K562 (cell line): Measurements from ENCODE around the gene ARPC2. TPM values are rescaled to one million over a fixed set of nuclear protein-coding genes. Genes with fewer than 3 reads are reported as not detected.

Source experiments
- ATAC-seq: fragments of 200-7000 bp; cut with Tn5 transposase; 3 replicates; pipeline ENCODE4 v1.9.1; 2020; ENCODE audit warnings: moderate library complexity
- BruUV-seq: library from RNA; stranded (reverse); fragments of 400-500 nt; replicated peaks from 2 replicates; lab custom pipeline; 2021; lab: Mats Ljungman, UMichigan
- CTCF ChIA-PET: fragments of 300-600 bp; formaldehyde crosslinking; extraction: SDS; loops from one replicate; lab custom pipeline; 2021; ENCODE audit warnings: low intra/inter-chr PET ratio; lab: Yijun Ruan, JAX
- POLR2A ChIA-PET: fragments of 300-600, 350-650 bp; sonication (Branson Sonifier 250); formaldehyde crosslinking; extraction: SDS; loops from one replicate; lab custom pipeline; 2021; ENCODE audit warnings: antibody characterized with exemption, inconsistent platforms; lab: Yijun Ruan, JAX
- DNase-seq, 4 experiments: peaks; one replicate each; pipeline versions ENCODE4 v3.0.0 to v3.0.0-alpha.2; 2011 to 2018; ENCODE audit warnings: low spot score in 3 of 4, mixed read lengths in 3 of 4; ENCODE audit errors: extremely low read depth in 1 of 4
- FAIRE-seq: peaks from 2 replicates; lab custom pipeline; 2011; peaks lifted over from hg19 to GRCh38; lab: Jason Lieb, UNC
- H2AFZ ChIP-seq: 2 replicates; pipeline ENCODE4 v1.6.0; 2011; ENCODE audit warnings: low read depth, low read length, control low read depth, inconsistent platforms
- H3K27ac ChIP-seq: fragments of 200-600 bp; 3 replicates; pipeline ENCODE4 v1.8.0; 2011; ENCODE audit warnings: low read depth, mild to moderate bottlenecking, control low read depth, inconsistent platforms, low read length, moderate library complexity, mixed read lengths; ENCODE audit errors: extremely low read depth
- H3K27me3 ChIP-seq, 2 experiments: fragments of 300-600 bp in 1 of 2; 2 replicates in 1 of 2; 3 replicates in 1 of 2; pipeline versions ENCODE4 v1.6.0 to v1.8.0; 2011; ENCODE audit warnings: inconsistent platforms in 2 of 2, low read length in 2 of 2, mild to moderate bottlenecking in 1 of 2, mixed read lengths in 1 of 2, moderate library complexity in 1 of 2; ENCODE audit not compliant: control insufficient read depth in 2 of 2, insufficient read depth in 2 of 2
- H3K36me3 ChIP-seq: fragments of 300-600 bp; 3 replicates; pipeline ENCODE4 v1.8.0; 2011; ENCODE audit warnings: mild to moderate bottlenecking, low read length, inconsistent platforms; ENCODE audit not compliant: control insufficient read depth, insufficient read depth
- H3K4me1 ChIP-seq, 2 experiments: fragments of 200-600 bp in 1 of 2; replicated peaks in 1 of 2; 2 replicates in 1 of 2; 3 replicates in 1 of 2; pipeline versions ENCODE4 v1.5.1 to v1.8.0; 2011; ENCODE audit warnings: inconsistent platforms in 2 of 2, low read length in 2 of 2, mild to moderate bottlenecking in 1 of 2, mixed read lengths in 1 of 2, moderate library complexity in 1 of 2; ENCODE audit not compliant: control insufficient read depth in 2 of 2, insufficient read depth in 2 of 2
- H3K4me2 ChIP-seq: 2 replicates; pipeline ENCODE4 v1.6.1; 2011; ENCODE audit warnings: low read length, control low read depth, inconsistent platforms, mixed read lengths; ENCODE audit not compliant: insufficient read depth
- H3K4me3 ChIP-seq: fragments of 200-600 bp; sonication (generic), shearing (Covaris generic); 2 replicates; pipeline ENCODE4 v1.5.1; 2016; ENCODE audit warnings: control low read depth, inconsistent platforms
- H3K79me2 ChIP-seq: fragments of 200-600 bp; 3 replicates; pipeline ENCODE4 v1.8.0; 2011; ENCODE audit warnings: low read length, inconsistent platforms; ENCODE audit not compliant: control insufficient read depth, insufficient read depth
- H3K9ac ChIP-seq, 2 experiments: 2 replicates each; pipeline versions ENCODE4 v1.6.0 to v1.6.1; 2011; ENCODE audit warnings: low read depth in 2 of 2, low read length in 2 of 2, control low read depth in 1 of 2, inconsistent platforms in 1 of 2, mild to moderate bottlenecking in 1 of 2, mixed read lengths in 1 of 2; ENCODE audit not compliant: insufficient read depth in 1 of 2
- H3K9me1 ChIP-seq: one replicate; pipeline ENCODE4 v1.6.0; 2011; ENCODE audit warnings: inconsistent platforms, mild to moderate bottlenecking, low read length, moderate library complexity; ENCODE audit not compliant: control insufficient read depth, insufficient read depth
- H3K9me3 ChIP-seq: replicated peaks from 2 replicates; pipeline ENCODE4 v1.5.1; 2011; ENCODE audit warnings: low read depth, low read length, inconsistent platforms; ENCODE audit not compliant: control insufficient read depth, insufficient read depth
- H4K20me1 ChIP-seq: replicated peaks from 2 replicates; pipeline ENCODE4 v1.6.1; 2011; ENCODE audit warnings: low read length, inconsistent platforms, mixed read lengths; ENCODE audit not compliant: control insufficient read depth, insufficient read depth
- FOSL1 ChIP-seq: fragments of 200-800 bp; sonication (Bioruptor generic); conservative IDR thresholded peaks from 2 replicates; pipeline ENCODE4 v1.6.1; 2016; ENCODE audit warnings: missing genetic modification characterization, missing compliant biosample characterization
- MBD2 ChIP-seq: sonication (generic); IDR thresholded peaks from 2 replicates; pipeline ENCODE4 v1.6.1; 2016; ENCODE audit warnings: low read depth, borderline replicate concordance
- ZBTB33 ChIP-seq: sonication (generic); formaldehyde crosslinking; IDR thresholded peaks from 2 replicates; pipeline ENCODE4 v1.8.1; 2023; ENCODE audit warnings: mild to moderate bottlenecking, missing genetic modification reagents
- ZNF175 ChIP-seq: fragments of 200-800 bp; sonication (Bioruptor generic); IDR thresholded peaks from 2 replicates; pipeline ENCODE4 v1.6.1; 2016; ENCODE audit warnings: low read depth, mild to moderate bottlenecking, missing genetic modification characterization, missing compliant biosample characterization
- ZNF511 ChIP-seq: sonication (generic); formaldehyde crosslinking; IDR thresholded peaks from 2 replicates; pipeline ENCODE4 v1.8.0; 2022; ENCODE audit warnings: mild to moderate bottlenecking, missing genetic modification reagents
- WGBS: fragments of 100-300 bp; shearing (Covaris generic); methylation state at CpG from one replicate; pipeline ENCODE4 v1.1.6; 2016; ENCODE audit warnings: low coverage, mixed read lengths; ENCODE audit not compliant: insufficient coverage; ENCODE audit errors: missing lambda C conversion rate; 5-methylcytosine and 5-hydroxymethylcytosine counted together
- in situ Hi-C: fragments of 300-500 bp; cut with MboI; formaldehyde crosslinking; loops from 4 replicates; pipeline ENCODE4 v1.15.0; 2018; ENCODE audit warnings: inconsistent platforms, mixed read lengths
- intact Hi-C: fragments of 100-400 bp; cut with micrococcal nuclease; formaldehyde crosslinking; loops from 2 replicates; pipeline ENCODE4 v1.14.2; 2022
- polyA plus RNA-seq, 8 experiments: library from polyadenylated mRNA; depleted of rRNA in 4 of 8; stranded (reverse) in 5 of 8; unstranded in 3 of 8; fragments of >200 nt; fragmentation: Nextera tagmentation in 2 of 8; fragmentation: Illumina TruSeq in 1 of 8; extraction: Ambion mirVana in 2 of 8; extraction: Trizol in 1 of 8; gene quantifications; 2 replicates each; pipeline versions ENCODE4 v1.2.1 to v1.2.3, GENCODE V29; 2011 to 2014; ENCODE audit warnings: inconsistent platforms in 1 of 8, missing spikeins in 1 of 8
- total RNA-seq, 7 experiments: library from RNA; depleted of rRNA in 6 of 7; stranded (reverse); fragments of >200 nt in 6 of 7; fragmentation: Illumina TruSeq in 2 of 7; extraction: Trizol in 2 of 7; gene quantifications; 2 replicates each; pipeline versions ENCODE4 v1.2.1 to v1.2.3, GENCODE V29; 2011 to 2021; ENCODE audit warnings: low replicate concordance in 1 of 7

The ARPC2 gene
- total and polyA plus RNA-seq, 9 of the 15 experiments (the other 6 are each of a cell fraction or from before 2014, with no cell fraction given) = 81.9 to 187 (median 103) TPM

GRCh38 chr2:218229239-218229638 lies 12.2 kb downstream of the ARPC2 start:
- ATAC-seq = no peak
- Histone ChIP-seq H3K79me2 (no peaks in the 10 kb centered on the region), H3K27ac (peak overlapping the region; percentile 7; the same call in 1 of the 3 replicates), H3K36me3 (peaks cover 73% of the 10 kb centered on the region), H4K20me1 (no peaks in the 10 kb centered on the region), H3K9me3 (no peaks in the 10 kb centered on the region), H3K9ac (no peak overlapping the region), H3K9me1 (no peaks in the 10 kb centered on the region), H3K4me3 (no peak overlapping the region), H2AFZ (no peak overlapping the region), H3K27me3 (no peaks in the 10 kb centered on the region), H3K4me1 (no peaks in the 10 kb centered on the region; a peak in 1 of 5 replicates), H3K4me2 (no peak overlapping the region)
- intact Hi-C loops (no loop called here), in situ Hi-C loops (no loop called here)
- CTCF ChIA-PET = interaction anchor here (0.6 kb wide), 1 partner anchor 1927 kb away, joined by 3 read pairs; no protein-coding TSS in a partner anchor
- 53% methylated on average over 3 of the region's 3 CpGs for WGBS
- no peak for DNase-seq
- TF ChIP-seq ZNF511 (CRISPR knock-in tag) (no peak), ZNF175 (CRISPR knock-in tag) (peak; percentile 52; the same call in 1 of the 2 replicates), FOSL1 (peak; percentile 65)
- no TSS peak for BruUV-seq
- no peak for FAIRE-seq
- POLR2A ChIA-PET = interaction anchor here (0.6 to 1.5 kb wide), 4 partner anchors 15 to 877 kb away, joined by 3 read pairs; partner anchors contain the start of gene PNKD

- H3K27me3 ChIP-seq = no peaks in the 10 kb centered on the region
- no peak for ATAC-seq
- H3K36me3 ChIP-seq = peaks cover 73% of the 10 kb centered on the region
- H3K9ac ChIP-seq = no peak overlapping the region
- no peak for TF ChIP-seq MBD2
- peak; percentile 61; the same call in 1 of the 2 replicates for TF ChIP-seq ZBTB33 (CRISPR knock-in tag)
- DNase-seq = no peak
- H3K79me2 ChIP-seq = no peaks in the 10 kb centered on the region
- no peak overlapping the region for H2AFZ ChIP-seq
- ChIA-PET POLR2A (interaction anchor here (0.6 to 1.3 kb wide), 2 partner anchors 14 to 876 kb away, joined by 3 read pairs; no protein-coding TSS in a partner anchor), CTCF (interaction anchor here (0.6 kb wide), 1 partner anchor 1927 kb away, joined by 3 read pairs; no protein-coding TSS in a partner anchor)
- BruUV-seq = no TSS peak
- no peaks in the 10 kb centered on the region for H3K9me1 ChIP-seq
- H3K4me3 ChIP-seq = no peak overlapping the region
- H4K20me1 ChIP-seq = no peaks in the 10 kb centered on the region
- WGBS = 90% methylated on average over 2 of the region's 4 CpGs
- no peak overlapping the region for H3K4me2 ChIP-seq
- H3K27ac ChIP-seq = peak overlapping the region; percentile 7; the same call in 1 of the 3 replicates
- no peaks in the 10 kb centered on the region for H3K9me3 ChIP-seq
- in situ Hi-C loops (no loop called here), intact Hi-C loops (no loop called here)
- no peak for FAIRE-seq
- H3K4me1 ChIP-seq = no peaks in the 10 kb centered on the region; a peak in 1 of 5 replicates
Measured at GRCh38 chr2:218229851-218230250, 12.9 kb downstream of the ARPC2 start.
